SK-N-SH (cell line): ENCODE data around the gene KCNJ8. TPM values are rescaled to one million over a fixed set of nuclear protein-coding genes. Genes with fewer than 3 reads are reported as not detected.

ENCODE experiments used
- CTCF ChIA-PET: fragments of 300-600, 350-600 bp; formaldehyde crosslinking; extraction: SDS; loops from one replicate; lab custom pipeline; 2021; lab: Yijun Ruan, JAX
- POLR2A ChIA-PET: fragments of 350-600 bp; sonication (Branson Sonifier 250); formaldehyde crosslinking; extraction: SDS; loops from one replicate; lab custom pipeline; 2020; ENCODE audit warnings: antibody characterized with exemption, inconsistent platforms; lab: Yijun Ruan, JAX
- DNase-seq: peaks from one replicate; pipeline ENCODE4 v3.0.0; 2012
- H2AFZ ChIP-seq: fragments of 200-600 bp; sonication (generic); 2 replicates; pipeline ENCODE4 v1.8.1; 2016; ENCODE audit warnings: antibody characterized with exemption, mild to moderate bottlenecking, low read depth
- H3F3A ChIP-seq: fragments of 200-600 bp; sonication (generic); replicated peaks from 2 replicates; pipeline ENCODE3; 2016; ENCODE audit warnings: antibody characterized with exemption, mild to moderate bottlenecking; ENCODE audit not compliant: insufficient read depth
- H3K27ac ChIP-seq, 2 experiments: fragments of 200-500 bp in 1 of 2; fragments of 200-600 bp in 1 of 2; sonication (Bioruptor generic) in 1 of 2; sonication (generic), shearing (Covaris generic) in 1 of 2; 2 replicates each; pipeline versions ENCODE4 v1.5.1 to v1.6.1; 2014 to 2016; ENCODE audit warnings: low read depth in 2 of 2, inconsistent platforms in 1 of 2, low read length in 1 of 2, mild to moderate bottlenecking in 1 of 2, mixed read lengths in 1 of 2
- H3K27me3 ChIP-seq: fragments of 200-600 bp; sonication (generic), shearing (Covaris generic); 2 replicates; pipeline ENCODE4 v1.6.1; 2016; ENCODE audit warnings: mixed run types; ENCODE audit not compliant: insufficient read depth
- H3K36me3 ChIP-seq, 2 experiments: fragments of 200-500 bp in 1 of 2; fragments of 200-600 bp in 1 of 2; sonication (Bioruptor generic) in 1 of 2; sonication (generic) in 1 of 2; replicated peaks in 1 of 2; 2 replicates each; pipeline versions ENCODE3 to v1.5.1; 2014 to 2016; ENCODE audit warnings: low read length in 1 of 2, mild to moderate bottlenecking in 1 of 2; ENCODE audit not compliant: insufficient read depth in 2 of 2, control insufficient read depth in 1 of 2
- H3K4me1 ChIP-seq, 2 experiments: fragments of 200-500 bp in 1 of 2; fragments of 200-600 bp in 1 of 2; sonication (Bioruptor generic) in 1 of 2; sonication (generic), shearing (Covaris generic) in 1 of 2; 2 replicates each; pipeline versions ENCODE4 v1.5.1 to v1.6.1; 2014 to 2016; ENCODE audit warnings: low read depth in 1 of 2, low read length in 1 of 2, mixed run types in 1 of 2; ENCODE audit not compliant: insufficient read depth in 2 of 2, control insufficient read depth in 1 of 2
- H3K4me2 ChIP-seq: fragments of 200-600 bp; sonication (generic), shearing (Covaris generic); 2 replicates; pipeline ENCODE4 v1.6.1; 2017; ENCODE audit warnings: mixed run types
- H3K4me3 ChIP-seq, 2 experiments: fragments of 200-500 bp in 1 of 2; fragments of 200-600 bp in 1 of 2; sonication (Bioruptor generic) in 1 of 2; sonication (generic), shearing (Covaris generic) in 1 of 2; 2 replicates each; pipeline versions ENCODE4 v1.5.1 to v1.8.1; 2014 to 2016; ENCODE audit warnings: low read depth in 2 of 2, inconsistent platforms in 1 of 2, low read length in 1 of 2, mild to moderate bottlenecking in 1 of 2, mixed read lengths in 1 of 2, moderate library complexity in 1 of 2
- H3K79me2 ChIP-seq: fragments of 200-600 bp; sonication (generic); 2 replicates; pipeline ENCODE4 v1.8.1; 2017; ENCODE audit warnings: mild to moderate bottlenecking; ENCODE audit not compliant: insufficient read depth
- H3K9ac ChIP-seq: fragments of 200-600 bp; sonication (generic); 2 replicates; pipeline ENCODE4 v1.6.1; 2017; ENCODE audit warnings: mixed run types
- H3K9me2 ChIP-seq: fragments of 200-600 bp; sonication (generic); 2 replicates; pipeline ENCODE4 v1.6.1; 2017; ENCODE audit warnings: mixed run types
- H3K9me3 ChIP-seq: fragments of 200-600 bp; sonication (generic); 2 replicates; pipeline ENCODE4 v1.6.1; 2017; ENCODE audit warnings: mixed run types, mild to moderate bottlenecking, moderate library complexity
- H4K20me1 ChIP-seq: fragments of 200-600 bp; sonication (generic); 2 replicates; pipeline ENCODE4 v1.6.1; 2017; ENCODE audit warnings: mild to moderate bottlenecking, mixed run types; ENCODE audit not compliant: insufficient read depth
- CHD2 ChIP-seq: fragments of 150-350 bp; IDR thresholded peaks from 2 replicates; pipeline ENCODE4 v1.6.1; 2018; ENCODE audit warnings: low read length; ENCODE audit not compliant: partially characterized antibody
- EP300 ChIP-seq, 2 experiments: IDR thresholded peaks; 2 replicates each; pipeline versions ENCODE4 v1.4.0 to v1.6.1; 2012; ENCODE audit warnings: borderline replicate concordance in 1 of 2, low read depth in 1 of 2, low read length in 1 of 2
- EZH2phosphoT487 ChIP-seq: fragments of 200-600 bp; sonication (generic); IDR thresholded peaks from 2 replicates; pipeline ENCODE4 v1.6.1; 2017; ENCODE audit warnings: low read depth, mixed run types, mild to moderate bottlenecking, antibody characterized with exemption, moderate library complexity, borderline replicate concordance
- FOXM1 ChIP-seq: IDR thresholded peaks from 2 replicates; pipeline ENCODE4 v1.4.0; 2012; ENCODE audit warnings: low read depth, mild to moderate bottlenecking
- GABPA ChIP-seq: IDR thresholded peaks from 2 replicates; pipeline ENCODE4 v1.4.0; 2012; ENCODE audit warnings: low read depth, mild to moderate bottlenecking
- IRF3 ChIP-seq: fragments of 150-350 bp; IDR thresholded peaks from 2 replicates; pipeline ENCODE4 v1.6.1; 2016; ENCODE audit warnings: mild to moderate bottlenecking, low read depth, low read length
- JUND ChIP-seq: IDR thresholded peaks from 2 replicates; pipeline ENCODE4 v1.4.0; 2012
- MAX ChIP-seq: IDR thresholded peaks from 2 replicates; pipeline ENCODE4 v1.4.0; 2012; ENCODE audit warnings: low read depth
- MEF2A ChIP-seq: IDR thresholded peaks from 2 replicates; pipeline ENCODE4 v1.4.0; 2012; ENCODE audit warnings: low read depth, borderline replicate concordance
- PBX3 ChIP-seq: IDR thresholded peaks from 2 replicates; pipeline ENCODE4; 2012
- RAD21 ChIP-seq: IDR thresholded peaks from 2 replicates; pipeline ENCODE4 v1.6.1; 2012; ENCODE audit warnings: mild to moderate bottlenecking, low read length
- RFX5 ChIP-seq: IDR thresholded peaks from 2 replicates; pipeline ENCODE4 v1.6.1; 2012; ENCODE audit warnings: mild to moderate bottlenecking, improper control_type of control experiment, low read length
- SIN3A ChIP-seq: IDR thresholded peaks from 2 replicates; pipeline ENCODE4 v1.6.1; 2012; ENCODE audit warnings: low read depth, mild to moderate bottlenecking, low read length, moderate library complexity, borderline replicate concordance
- SMC3 ChIP-seq: IDR thresholded peaks from 2 replicates; pipeline ENCODE4 v1.6.1; 2012; ENCODE audit warnings: low read depth, low read length, improper control_type of control experiment
- TCF12 ChIP-seq: IDR thresholded peaks from 2 replicates; pipeline ENCODE4 v1.4.0; 2012
- ZBTB33 ChIP-seq: IDR thresholded peaks from 2 replicates; pipeline ENCODE4 v1.4.0; 2012; ENCODE audit warnings: low read depth, borderline replicate concordance
- WGBS: methylation state at CpG from one replicate; pipeline ENCODE4 v1.1.6; 2017; ENCODE audit warnings: low lambda C conversion rate; 5-methylcytosine and 5-hydroxymethylcytosine counted together
- polyA plus RNA-seq, 3 experiments: library from polyadenylated mRNA; depleted of rRNA; stranded (reverse); fragments of >200 nt; gene quantifications; 2 replicates each; pipeline ENCODE4 v1.2.3, GENCODE V29; 2012
- TF ChIP-seq, protein P1 (sequence below): fragments of 150-350 bp; IDR thresholded peaks from 2 replicates; pipeline ENCODE4 v1.6.1; 2017; ENCODE audit warnings: antibody characterized with exemption, low read length, low read depth, borderline replicate concordance
- TF ChIP-seq, protein P2 (sequence below): IDR thresholded peaks from 2 replicates; pipeline ENCODE4 v1.4.0; 2012; ENCODE audit warnings: low read depth, borderline replicate concordance
- TF ChIP-seq, protein P3 (sequence below): IDR thresholded peaks from 2 replicates; pipeline ENCODE4 v1.6.1; 2012; ENCODE audit warnings: mild to moderate bottlenecking, low read depth, low read length, moderate library complexity

Gene KCNJ8
- polyA plus RNA-seq, 1 of the 3 experiments (the other 2 are of a cell fraction) = 0.15 TPM

DNA sequence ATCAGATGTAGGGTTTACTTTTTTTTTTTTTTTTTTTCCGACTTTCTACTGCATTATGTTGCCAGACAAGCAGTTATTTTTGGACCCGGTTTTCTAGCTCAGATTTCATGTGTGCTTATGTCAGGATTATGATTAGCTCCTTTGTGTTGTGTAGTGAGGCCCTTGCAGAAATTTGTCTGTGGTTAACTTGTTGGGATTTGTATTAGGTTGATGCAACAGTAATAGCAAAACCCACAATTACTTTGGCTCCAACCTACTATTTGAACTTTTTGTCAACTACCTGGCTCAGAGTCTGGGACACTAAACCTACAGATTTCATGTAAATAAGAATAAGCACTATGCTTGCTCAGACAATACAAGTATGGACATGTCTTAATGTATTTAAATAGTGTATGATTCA lies 44.1 kb upstream of the KCNJ8 start:
- WGBS = 13% methylated on average over 2 of the region's 2 CpGs
- POLR2A ChIA-PET = no interaction called here

More for the DNA sequence above, 44.1 kb upstream of the KCNJ8 start:
- Histone ChIP-seq H2AFZ (no peak overlapping the region), H3K9ac (no peak overlapping the region), H4K20me1 (no peaks in the 10 kb centered on the region), H3F3A (no peaks in the 10 kb centered on the region), H3K4me2 (no peak overlapping the region), H3K4me1 (no peaks in the 10 kb centered on the region; a peak in 1 of 4 replicates), H3K4me3 (no peak overlapping the region), H3K36me3 (no peaks in the 10 kb centered on the region), H3K9me3 (no peaks in the 10 kb centered on the region), H3K27me3 (no peaks in the 10 kb centered on the region), H3K27ac (no peak overlapping the region), H3K9me2 (no peaks in the 10 kb centered on the region), H3K79me2 (no peaks in the 10 kb centered on the region)
- no peak for TF ChIP-seq IRF3
- TF ChIP-seq TCF12 = no peak
- TF ChIP-seq MEF2A = no peak
- TF ChIP-seq CHD2 = no peak
- TF ChIP-seq EZH2phosphoT487 = no peak
- no peak for TF ChIP-seq RAD21
- TF ChIP-seq JUND = no peak
- no peak for TF ChIP-seq SMC3
- no peak for TF ChIP-seq PBX3
- TF ChIP-seq, protein P1, sequence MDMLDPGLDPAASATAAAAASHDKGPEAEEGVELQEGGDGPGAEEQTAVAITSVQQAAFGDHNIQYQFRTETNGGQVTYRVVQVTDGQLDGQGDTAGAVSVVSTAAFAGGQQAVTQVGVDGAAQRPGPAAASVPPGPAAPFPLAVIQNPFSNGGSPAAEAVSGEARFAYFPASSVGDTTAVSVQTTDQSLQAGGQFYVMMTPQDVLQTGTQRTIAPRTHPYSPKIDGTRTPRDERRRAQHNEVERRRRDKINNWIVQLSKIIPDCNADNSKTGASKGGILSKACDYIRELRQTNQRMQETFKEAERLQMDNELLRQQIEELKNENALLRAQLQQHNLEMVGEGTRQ = no peak
- no peak for TF ChIP-seq ZBTB33
- TF ChIP-seq, protein P2, sequence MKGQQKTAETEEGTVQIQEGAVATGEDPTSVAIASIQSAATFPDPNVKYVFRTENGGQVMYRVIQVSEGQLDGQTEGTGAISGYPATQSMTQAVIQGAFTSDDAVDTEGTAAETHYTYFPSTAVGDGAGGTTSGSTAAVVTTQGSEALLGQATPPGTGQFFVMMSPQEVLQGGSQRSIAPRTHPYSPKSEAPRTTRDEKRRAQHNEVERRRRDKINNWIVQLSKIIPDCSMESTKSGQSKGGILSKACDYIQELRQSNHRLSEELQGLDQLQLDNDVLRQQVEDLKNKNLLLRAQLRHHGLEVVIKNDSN = no peak
- TF ChIP-seq EP300 (IDR thresholded peaks at IDR 0.05; ENCODE audit: borderline replicate concordance in 1 of 2, low read depth in 1 of 2, low read length in 1 of 2) = no peak
- TF ChIP-seq, protein P3, sequence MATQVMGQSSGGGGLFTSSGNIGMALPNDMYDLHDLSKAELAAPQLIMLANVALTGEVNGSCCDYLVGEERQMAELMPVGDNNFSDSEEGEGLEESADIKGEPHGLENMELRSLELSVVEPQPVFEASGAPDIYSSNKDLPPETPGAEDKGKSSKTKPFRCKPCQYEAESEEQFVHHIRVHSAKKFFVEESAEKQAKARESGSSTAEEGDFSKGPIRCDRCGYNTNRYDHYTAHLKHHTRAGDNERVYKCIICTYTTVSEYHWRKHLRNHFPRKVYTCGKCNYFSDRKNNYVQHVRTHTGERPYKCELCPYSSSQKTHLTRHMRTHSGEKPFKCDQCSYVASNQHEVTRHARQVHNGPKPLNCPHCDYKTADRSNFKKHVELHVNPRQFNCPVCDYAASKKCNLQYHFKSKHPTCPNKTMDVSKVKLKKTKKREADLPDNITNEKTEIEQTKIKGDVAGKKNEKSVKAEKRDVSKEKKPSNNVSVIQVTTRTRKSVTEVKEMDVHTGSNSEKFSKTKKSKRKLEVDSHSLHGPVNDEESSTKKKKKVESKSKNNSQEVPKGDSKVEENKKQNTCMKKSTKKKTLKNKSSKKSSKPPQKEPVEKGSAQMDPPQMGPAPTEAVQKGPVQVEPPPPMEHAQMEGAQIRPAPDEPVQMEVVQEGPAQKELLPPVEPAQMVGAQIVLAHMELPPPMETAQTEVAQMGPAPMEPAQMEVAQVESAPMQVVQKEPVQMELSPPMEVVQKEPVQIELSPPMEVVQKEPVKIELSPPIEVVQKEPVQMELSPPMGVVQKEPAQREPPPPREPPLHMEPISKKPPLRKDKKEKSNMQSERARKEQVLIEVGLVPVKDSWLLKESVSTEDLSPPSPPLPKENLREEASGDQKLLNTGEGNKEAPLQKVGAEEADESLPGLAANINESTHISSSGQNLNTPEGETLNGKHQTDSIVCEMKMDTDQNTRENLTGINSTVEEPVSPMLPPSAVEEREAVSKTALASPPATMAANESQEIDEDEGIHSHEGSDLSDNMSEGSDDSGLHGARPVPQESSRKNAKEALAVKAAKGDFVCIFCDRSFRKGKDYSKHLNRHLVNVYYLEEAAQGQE = no peak
- no peak for TF ChIP-seq FOXM1
- TF ChIP-seq SIN3A = no peak
- TF ChIP-seq MAX = no peak
- no peak for TF ChIP-seq RFX5
- TF ChIP-seq GABPA = no peak
- CTCF ChIA-PET = no interaction called here
- DNase-seq = no peak
